Measurements from ENCODE around the gene PLAAT2. TPM values are rescaled to one million over a fixed set of nuclear protein-coding genes. Genes with fewer than 3 reads are reported as not detected.
A peak's percentile ranks its signal among the peaks of the same experiment; 100 is the strongest.
"Not testable (repeated sequence)": the region's sequence is repeated elsewhere in the genome, so short reads cannot be mapped to it uniquely, and the experiment has no call there.

The PLAAT2 gene
- total RNA-seq, 1 experiment from 2014 or later, result not detected

DNA sequence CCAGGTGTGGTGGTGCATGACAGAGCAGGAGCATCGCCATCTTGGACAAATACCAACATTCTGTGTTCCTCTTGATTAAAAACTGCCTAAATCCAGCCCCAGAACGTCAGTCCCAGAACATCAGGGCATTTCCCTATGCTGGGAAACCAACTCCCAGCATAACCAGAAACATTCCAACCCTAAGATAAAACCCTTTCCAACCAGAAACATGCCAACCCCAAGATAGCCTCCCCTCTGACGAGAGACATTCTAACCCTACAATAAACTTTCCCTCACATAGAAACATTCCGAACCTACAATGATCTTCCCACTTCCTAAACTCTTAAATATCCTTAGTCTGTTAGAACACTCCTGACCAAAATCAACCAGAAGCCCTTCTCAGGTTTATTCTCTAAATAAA is 15.0 kb downstream of the PLAAT2 start:
- Histone ChIP-seq H3K9me2 (replicated peaks; ENCODE audit: insufficient read depth, low read length) (no peaks in the 10 kb centered on the region), H3K4me1 (ENCODE audit: low read length) (peaks cover 8% of the 10 kb centered on the region), H3K79me2 (ENCODE audit: low read length) (no peaks in the 10 kb centered on the region), H3K9me3 (ENCODE audit: low read length) (no peaks in the 10 kb centered on the region), H2AFZ (ENCODE audit: low read length) (no peak overlapping the region), H4K20me1 (ENCODE audit: insufficient read depth, low read depth, low read length) (no peaks in the 10 kb centered on the region), H3K9ac (ENCODE audit: low read length) (no peak overlapping the region), H3K27me3 (ENCODE audit: low read length) (no peaks in the 10 kb centered on the region), H3K4me2 (ENCODE audit: low read depth, low read length, poor library complexity, severe bottlenecking) (no peak overlapping the region), H3K4me3 (ENCODE audit: low read length) (no peak overlapping the region), H3K36me3 (ENCODE audit: insufficient read depth, low read length) (no peaks in the 10 kb centered on the region), H3K27ac (ENCODE audit: low read length) (no peak overlapping the region)
- no peak for DNase-seq

DNA sequence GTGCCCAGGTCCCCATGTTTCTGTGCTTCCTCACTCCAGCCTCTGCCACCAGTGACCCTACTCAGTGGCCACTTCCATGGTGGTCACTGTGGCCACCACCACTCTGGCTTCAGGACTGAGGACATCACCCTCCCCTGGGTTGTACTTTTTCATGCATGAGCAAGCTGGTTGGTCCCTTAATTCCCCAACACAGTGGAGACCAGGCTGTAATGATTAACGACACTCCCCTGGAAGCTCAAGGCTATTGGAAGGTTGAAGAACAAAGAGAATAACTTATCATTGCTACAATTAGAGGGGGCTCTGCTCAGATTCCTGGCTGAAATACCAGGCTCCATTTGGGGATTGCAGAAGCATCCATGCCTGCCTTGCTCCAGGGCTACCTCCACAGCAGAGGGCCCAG is 16.1 kb downstream of the PLAAT2 start:
- no peaks in the 10 kb centered on the region for H3K9me3 ChIP-seq (ENCODE audit: low read length)
- no peaks in the 10 kb centered on the region for H3K27me3 ChIP-seq (ENCODE audit: low read length)
- peaks cover 9% of the 10 kb centered on the region for H3K4me1 ChIP-seq (ENCODE audit: low read length)
- H3K9me2 ChIP-seq (replicated peaks; ENCODE audit: insufficient read depth, low read length), result no peaks in the 10 kb centered on the region
- no peak overlapping the region for H3K4me3 ChIP-seq (ENCODE audit: low read length)
- H3K27ac ChIP-seq (ENCODE audit: low read length), result no peak overlapping the region
- no peak overlapping the region for H3K4me2 ChIP-seq (ENCODE audit: low read depth, low read length, poor library complexity, severe bottlenecking)
- H2AFZ ChIP-seq (ENCODE audit: low read length), result no peak overlapping the region
- no peak overlapping the region for H3K9ac ChIP-seq (ENCODE audit: low read length)
- no peaks in the 10 kb centered on the region for H3K79me2 ChIP-seq (ENCODE audit: low read length)
- no peaks in the 10 kb centered on the region for H4K20me1 ChIP-seq (ENCODE audit: insufficient read depth, low read depth, low read length)
- H3K36me3 ChIP-seq (ENCODE audit: insufficient read depth, low read length), result no peaks in the 10 kb centered on the region
- DNase-seq, result no peak

DNA sequence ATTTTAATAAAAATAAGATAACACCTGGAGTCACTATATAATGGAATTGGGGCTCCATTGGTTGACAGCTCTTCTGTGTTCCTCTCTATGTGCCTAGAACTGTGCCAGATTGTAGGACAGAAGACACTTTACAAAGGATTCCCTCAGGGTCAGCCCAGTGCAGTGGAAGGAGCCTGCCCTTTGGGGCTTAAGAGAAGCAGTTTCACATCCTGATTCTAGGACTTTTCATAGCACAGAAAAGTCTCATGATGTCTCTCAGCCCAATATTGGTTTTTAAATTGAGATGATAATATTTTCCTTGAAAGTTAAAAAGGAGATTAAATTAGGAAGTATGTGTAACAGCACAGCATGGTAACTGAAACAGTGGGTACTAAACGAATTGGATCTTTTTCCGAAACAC is 19.5 kb downstream of the PLAAT2 start:
- H3K4me1 ChIP-seq (ENCODE audit: low read length), result peaks cover 9% of the 10 kb centered on the region
- H3K9ac ChIP-seq (ENCODE audit: low read length), result no peak overlapping the region
- no peak overlapping the region for H3K4me2 ChIP-seq (ENCODE audit: low read depth, low read length, poor library complexity, severe bottlenecking)
- no peaks in the 10 kb centered on the region for H3K9me2 ChIP-seq (replicated peaks; ENCODE audit: insufficient read depth, low read length)
- H3K9me3 ChIP-seq (ENCODE audit: low read length), result no peaks in the 10 kb centered on the region
- no peaks in the 10 kb centered on the region for H3K79me2 ChIP-seq (ENCODE audit: low read length)
- no peak overlapping the region for H2AFZ ChIP-seq (ENCODE audit: low read length)
- DNase-seq, result peak; percentile 47
- no peaks in the 10 kb centered on the region for H3K27me3 ChIP-seq (ENCODE audit: low read length)
- no peaks in the 10 kb centered on the region for H4K20me1 ChIP-seq (ENCODE audit: insufficient read depth, low read depth, low read length)
- H3K36me3 ChIP-seq (ENCODE audit: insufficient read depth, low read length), result no peaks in the 10 kb centered on the region
- H3K4me3 ChIP-seq (ENCODE audit: low read length), result no peak overlapping the region
- no peak overlapping the region for H3K27ac ChIP-seq (ENCODE audit: low read length)

DNA sequence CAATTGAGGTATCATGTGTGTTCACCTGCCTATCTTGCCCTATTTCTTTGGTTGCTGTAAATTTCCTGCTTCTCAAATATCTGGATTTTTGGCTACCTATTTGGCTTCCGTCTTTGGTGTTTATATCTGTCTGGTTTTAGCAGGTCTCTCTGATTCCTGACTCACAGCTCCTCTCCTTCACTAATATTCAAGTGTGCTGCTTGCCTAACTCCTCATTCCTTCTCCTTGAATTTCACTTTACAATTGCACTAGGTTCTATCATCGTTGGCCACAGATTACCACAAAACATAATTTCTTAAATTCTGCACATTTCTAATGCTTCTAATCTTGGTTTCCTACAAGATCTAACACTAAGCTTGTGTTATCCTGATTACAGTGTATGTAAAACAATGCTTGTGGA is 20.7 kb downstream of the PLAAT2 start:
- H3K36me3 ChIP-seq (ENCODE audit: insufficient read depth, low read length); H4K20me1 ChIP-seq (ENCODE audit: insufficient read depth, low read depth, low read length); H3K4me3 ChIP-seq (ENCODE audit: low read length); H3K9ac ChIP-seq (ENCODE audit: low read length); H3K79me2 ChIP-seq (ENCODE audit: low read length); H3K9me2 ChIP-seq (replicated peaks; ENCODE audit: insufficient read depth, low read length); H3K4me2 ChIP-seq (ENCODE audit: low read depth, low read length, poor library complexity, severe bottlenecking); H2AFZ ChIP-seq (ENCODE audit: low read length); H3K4me1 ChIP-seq (ENCODE audit: low read length); H3K9me3 ChIP-seq (ENCODE audit: low read length); H3K27ac ChIP-seq (ENCODE audit: low read length); H3K27me3 ChIP-seq (ENCODE audit: low read length); DNase-seq: not testable (repeated sequence)

DNA sequence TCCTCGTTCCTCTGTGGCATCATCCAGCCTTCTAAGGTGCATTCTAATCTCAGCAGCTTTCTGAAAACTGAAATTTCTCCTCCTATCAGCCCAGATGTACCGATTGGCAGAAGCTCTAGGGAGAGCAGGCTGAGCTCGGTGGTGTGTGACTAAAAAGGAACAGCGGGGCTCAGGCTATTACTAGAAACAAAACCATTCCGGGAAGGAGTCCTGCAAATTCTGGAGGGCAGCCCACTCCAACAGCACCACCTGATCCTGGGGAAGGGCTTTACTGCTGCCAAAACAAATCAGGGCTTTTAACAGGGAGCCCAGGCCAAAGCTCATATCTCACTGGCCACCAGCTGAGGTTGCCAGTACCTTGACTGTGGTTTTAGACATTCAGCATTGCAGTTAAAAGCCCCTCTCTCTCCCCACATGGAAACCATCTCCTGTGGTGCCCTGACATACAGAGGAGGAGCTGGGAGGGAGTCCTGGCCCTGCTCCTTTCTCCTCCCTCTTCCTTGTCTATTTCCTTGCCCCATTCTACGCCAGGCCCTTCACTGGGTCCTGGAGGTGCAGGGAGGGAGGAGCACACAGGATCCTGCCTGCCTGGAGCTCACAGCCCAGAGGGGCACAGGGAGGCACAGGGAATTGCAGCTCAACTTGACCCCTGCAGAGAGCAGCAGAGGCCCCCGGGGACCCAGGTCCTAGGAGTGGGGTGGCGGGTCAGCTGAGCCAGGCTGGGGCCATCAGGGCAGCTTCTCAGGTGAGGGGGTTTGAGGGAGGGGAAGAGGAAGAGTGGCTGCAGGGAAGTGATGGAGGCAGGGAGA is 25.7 kb downstream of the PLAAT2 start:
- no peak overlapping the region for H3K27ac ChIP-seq (ENCODE audit: low read length)
- no peaks in the 10 kb centered on the region for H4K20me1 ChIP-seq (ENCODE audit: insufficient read depth, low read depth, low read length)
- no peak overlapping the region for H3K9ac ChIP-seq (ENCODE audit: low read length)
- no peak overlapping the region for H3K4me2 ChIP-seq (ENCODE audit: low read depth, low read length, poor library complexity, severe bottlenecking)
- no peaks in the 10 kb centered on the region for H3K9me3 ChIP-seq (ENCODE audit: low read length)
- no peak for DNase-seq
- H3K27me3 ChIP-seq (ENCODE audit: low read length), result no peaks in the 10 kb centered on the region
- H2AFZ ChIP-seq (ENCODE audit: low read length), result no peak overlapping the region
- peaks cover 5% of the 10 kb centered on the region for H3K4me1 ChIP-seq (ENCODE audit: low read length)
- no peak overlapping the region for H3K4me3 ChIP-seq (ENCODE audit: low read length)
- no peaks in the 10 kb centered on the region for H3K9me2 ChIP-seq (replicated peaks; ENCODE audit: insufficient read depth, low read length)
- H3K36me3 ChIP-seq (ENCODE audit: insufficient read depth, low read length), result no peaks in the 10 kb centered on the region
- no peaks in the 10 kb centered on the region for H3K79me2 ChIP-seq (ENCODE audit: low read length)

DNA sequence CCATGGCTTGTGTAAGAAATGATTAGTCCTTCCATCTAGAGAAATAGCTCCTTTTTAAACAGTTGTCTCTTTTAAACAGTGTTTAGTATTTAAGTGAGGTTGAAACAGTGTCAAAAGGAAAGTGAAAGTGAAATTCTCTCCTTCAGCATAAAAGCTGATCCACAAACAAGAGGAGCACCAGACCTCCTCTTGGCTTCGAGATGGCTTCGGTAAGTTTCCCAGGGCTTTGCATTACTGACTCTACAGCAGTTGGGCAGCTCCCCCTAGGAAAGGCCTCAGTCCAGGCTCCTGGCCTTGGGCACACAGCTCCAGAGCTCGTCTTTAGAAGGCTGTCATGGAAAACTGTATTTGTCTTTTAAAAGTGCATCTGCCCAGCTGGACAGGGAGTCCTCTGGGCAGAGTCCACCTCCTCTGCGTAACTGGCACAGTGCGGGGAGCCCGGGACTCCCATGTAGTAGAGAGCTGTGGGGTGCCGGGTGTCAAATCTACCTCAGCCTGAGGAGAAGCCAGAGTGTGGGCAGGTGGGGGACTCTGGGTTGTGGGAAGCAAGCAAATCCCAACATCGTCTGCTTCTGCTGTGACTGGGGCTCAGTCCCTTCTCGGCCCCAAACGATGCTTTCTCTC is 26.4 kb downstream of the PLAAT2 start, which contains the start of gene PLAAT4:
Gene PLAAT4, plus strand, starts transcription at position 140 of the 624 bp plus-strand sequence. Its CDS starts 61 bp downstream, at position 201.
- H3K9me3 ChIP-seq (ENCODE audit: low read length), result no peaks in the 10 kb centered on the region
- H3K27me3 ChIP-seq (ENCODE audit: low read length), result no peaks in the 10 kb centered on the region
- H2AFZ ChIP-seq (ENCODE audit: low read length), result no peak within 1 kb of the TSS
- no peaks in the 10 kb centered on the region for H3K36me3 ChIP-seq (ENCODE audit: insufficient read depth, low read length)
- H3K4me1 ChIP-seq (ENCODE audit: low read length), result peaks cover 5% of the 10 kb centered on the region
- H4K20me1 ChIP-seq (ENCODE audit: insufficient read depth, low read depth, low read length), result no peaks in the 10 kb centered on the region
- H3K9ac ChIP-seq (ENCODE audit: low read length), result no peak within 1 kb of the TSS
- peak within 1 kb of the TSS; percentile 28 for H3K4me2 ChIP-seq (ENCODE audit: low read depth, low read length, poor library complexity, severe bottlenecking)
- H3K27ac ChIP-seq (ENCODE audit: low read length), result no peak within 1 kb of the TSS
- H3K4me3 ChIP-seq (ENCODE audit: low read length), result 0 out of 2 replicates have a peak within 1 kb of the TSS, but pooled peaks have one; percentile 14
- H3K79me2 ChIP-seq (ENCODE audit: low read length), result no peaks in the 10 kb centered on the region
- H3K9me2 ChIP-seq (replicated peaks; ENCODE audit: insufficient read depth, low read length), result no peaks in the 10 kb centered on the region
- DNase-seq, result no peak

DNA sequence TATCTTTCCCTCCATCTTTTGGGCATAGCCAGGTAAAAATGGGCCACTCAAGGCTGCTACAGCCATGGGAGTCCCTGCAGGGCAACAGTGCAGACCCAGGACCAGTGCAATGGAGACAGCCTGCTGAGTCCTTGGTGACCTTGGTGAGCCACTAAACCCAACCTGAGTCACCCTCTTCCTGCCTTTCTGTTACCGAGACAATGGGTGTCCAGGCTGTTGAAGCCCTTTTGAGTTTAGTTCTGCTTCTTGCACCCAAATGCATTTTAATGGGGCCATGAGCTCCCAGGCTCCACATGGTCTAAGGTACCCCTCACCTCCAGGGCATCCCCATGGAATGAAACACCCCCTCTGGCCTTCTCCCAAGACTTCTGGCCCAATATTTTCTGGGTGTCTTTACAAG is 27.4 kb downstream of the PLAAT2 start:
- peaks cover 5% of the 10 kb centered on the region for H3K4me1 ChIP-seq (ENCODE audit: low read length)
- no peak for DNase-seq
- no peak overlapping the region for H3K4me2 ChIP-seq (ENCODE audit: low read depth, low read length, poor library complexity, severe bottlenecking)
- H3K79me2 ChIP-seq (ENCODE audit: low read length), result no peaks in the 10 kb centered on the region
- H3K36me3 ChIP-seq (ENCODE audit: insufficient read depth, low read length), result no peaks in the 10 kb centered on the region
- no peak overlapping the region for H3K4me3 ChIP-seq (ENCODE audit: low read length)
- no peak overlapping the region for H2AFZ ChIP-seq (ENCODE audit: low read length)
- no peaks in the 10 kb centered on the region for H3K9me3 ChIP-seq (ENCODE audit: low read length)
- no peaks in the 10 kb centered on the region for H3K9me2 ChIP-seq (replicated peaks; ENCODE audit: insufficient read depth, low read length)
- no peaks in the 10 kb centered on the region for H4K20me1 ChIP-seq (ENCODE audit: insufficient read depth, low read depth, low read length)
- no peak overlapping the region for H3K27ac ChIP-seq (ENCODE audit: low read length)
- H3K27me3 ChIP-seq (ENCODE audit: low read length), result no peaks in the 10 kb centered on the region
- H3K9ac ChIP-seq (ENCODE audit: low read length), result no peak overlapping the region

DNA sequence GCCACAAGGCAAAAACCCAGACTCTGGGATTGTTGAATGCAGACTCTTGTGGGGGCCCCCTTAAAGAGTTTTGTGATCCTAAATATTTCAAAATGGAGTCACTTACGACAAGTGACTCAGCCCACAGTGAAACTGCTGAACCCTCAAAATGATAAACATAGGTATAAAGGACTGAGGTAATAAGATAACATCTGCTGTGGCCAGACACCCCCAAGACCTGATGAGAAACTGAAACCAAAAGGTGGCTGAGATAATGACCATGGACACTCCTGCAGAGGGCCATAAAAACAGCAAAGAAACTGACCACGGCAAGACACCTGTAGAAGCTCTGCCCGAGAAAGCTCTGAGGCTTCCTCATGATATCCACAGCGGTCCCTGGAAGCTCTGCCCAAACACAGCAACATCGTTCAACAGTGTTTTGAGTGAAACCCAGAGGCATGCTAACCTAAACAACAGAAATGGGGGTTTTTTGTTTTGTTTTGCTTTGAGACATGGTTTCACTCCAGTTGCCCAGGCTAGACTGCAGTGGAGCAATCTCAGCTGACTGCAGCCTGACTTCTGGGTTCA is 28.2 kb downstream of the PLAAT2 start:
- Histone ChIP-seq H2AFZ (ENCODE audit: low read length) (no peak overlapping the region), H3K4me3 (ENCODE audit: low read length) (no peak overlapping the region), H3K9me3 (ENCODE audit: low read length) (no peaks in the 10 kb centered on the region), H3K9ac (ENCODE audit: low read length) (no peak overlapping the region), H3K79me2 (ENCODE audit: low read length) (no peaks in the 10 kb centered on the region), H3K4me2 (ENCODE audit: low read depth, low read length, poor library complexity, severe bottlenecking) (no peak overlapping the region), H3K36me3 (ENCODE audit: insufficient read depth, low read length) (no peaks in the 10 kb centered on the region), H3K27ac (ENCODE audit: low read length) (no peak overlapping the region), H3K9me2 (replicated peaks; ENCODE audit: insufficient read depth, low read length) (no peaks in the 10 kb centered on the region), H3K4me1 (ENCODE audit: low read length) (peaks cover 5% of the 10 kb centered on the region), H4K20me1 (ENCODE audit: insufficient read depth, low read depth, low read length) (no peaks in the 10 kb centered on the region), H3K27me3 (ENCODE audit: low read length) (no peaks in the 10 kb centered on the region)
- DNase-seq, result no peak
